Stomach (tissue), 9 donors: Measurements from ENCODE around the gene ERCC5. TPM values are rescaled to one million over a fixed set of nuclear protein-coding genes. Genes with fewer than 3 reads are reported as not detected.
A peak's percentile ranks its signal among the peaks of the same experiment; 100 is the strongest.

Experiments
- DNase-seq, 2 donors: peaks; one replicate each; pipeline versions ENCODE4 v3.0.0 to v3.0.0-alpha.2; 2013 to 2019
- H3K27ac ChIP-seq, 5 donors: fragments of 200-600 bp in 4 of 5; sonication (generic) in 4 of 5; one replicate each; pipeline ENCODE4 v1.5.1; 2013 to 2019; ENCODE audit warnings: mild to moderate bottlenecking in 1 of 5, moderate library complexity in 1 of 5
- H3K27me3 ChIP-seq, 3 donors: fragments of 200-600 bp; sonication (generic); one replicate each; pipeline ENCODE4 v1.5.1; 2017 to 2019; ENCODE audit warnings: mixed run types in 1 of 3
- H3K36me3 ChIP-seq, 4 donors: fragments of 200-600 bp; sonication (generic); 1 replicate in 3 of 4; 2 replicates in 1 of 4; pipeline ENCODE4 v1.5.1; 2016 to 2019
- H3K4me1 ChIP-seq, 4 donors: fragments of 200-600 bp; sonication (generic); one replicate each; pipeline ENCODE4 v1.5.1; 2016 to 2019
- H3K4me3 ChIP-seq, 4 donors: fragments of 200-600 bp; sonication (generic) in 3 of 4; one replicate each; pipeline ENCODE4 v1.5.1; 2016 to 2019; ENCODE audit warnings: mild to moderate bottlenecking in 1 of 4
- H3K9me3 ChIP-seq, 4 donors: fragments of 200-600 bp; sonication (generic); one replicate each; pipeline ENCODE4 v1.5.1; 2016 to 2019
- CTCF ChIP-seq, 7 experiments: fragments of 450-650 bp in 4 of 7; fragments of 200-600 bp in 3 of 7; sonication (generic) in 3 of 7; IDR thresholded peaks; one replicate each; pipeline ENCODE4 v1.5.1; 2016 to 2019; ENCODE audit warnings: antibody characterized with exemption in 7 of 7, control low read depth in 2 of 7, mild to moderate bottlenecking in 1 of 7
- EP300 ChIP-seq: sonication (generic); formaldehyde crosslinking; IDR thresholded peaks from one replicate; pipeline ENCODE4 v1.6.1; 2017; ENCODE audit warnings: antibody characterized with exemption
- POLR2A ChIP-seq, 4 donors: fragments of 450-650 bp; IDR thresholded peaks; one replicate each; pipeline ENCODE4 v1.6.1; 2016; ENCODE audit warnings: antibody characterized with exemption in 4 of 4, control low read depth in 2 of 4, mild to moderate bottlenecking in 1 of 4, moderate library complexity in 1 of 4
- POLR2AphosphoS5 ChIP-seq, 3 donors: sonication (generic); formaldehyde crosslinking; IDR thresholded peaks; one replicate each; pipeline ENCODE4 v1.6.1; 2016; ENCODE audit warnings: antibody characterized with exemption in 3 of 3
- WGBS, 5 donors: extraction: QIAGEN DNeasy Blood & Tissue Kit in 3 of 5; methylation state at CpG; one replicate each; pipeline versions ENCODE4 v1.1.5 to v1.1.7; 2013 to 2018; 5-methylcytosine and 5-hydroxymethylcytosine counted together
- intact Hi-C: fragments of 100-400 bp; cut with DNase I; formaldehyde crosslinking; loops from one replicate; pipeline ENCODE4 v1.15.1; 2023; ENCODE audit warnings: low total_unique reads
- polyA plus RNA-seq, 3 donors: library from polyadenylated mRNA; stranded (reverse); fragments of 200-250 nt; gene quantifications; one replicate each; pipeline ENCODE4 v1.2.3, GENCODE V29; 2013
- total RNA-seq, 5 donors: library from RNA; depleted of rRNA; stranded (reverse); fragments of >200 nt; gene quantifications; one replicate each; pipeline versions ENCODE4 v1.1.0 to v1.2.3, GENCODE V29; 2014 to 2016
- donor health status: healthy with polysubstance abuse.
- donor health status: Bipolar disorder and iron deficiency.
- donor health status: healthy.

The ERCC5 gene
- total and polyA plus RNA-seq, 8 donors = 36.7 to 348 (median 56.3) TPM

DNA sequence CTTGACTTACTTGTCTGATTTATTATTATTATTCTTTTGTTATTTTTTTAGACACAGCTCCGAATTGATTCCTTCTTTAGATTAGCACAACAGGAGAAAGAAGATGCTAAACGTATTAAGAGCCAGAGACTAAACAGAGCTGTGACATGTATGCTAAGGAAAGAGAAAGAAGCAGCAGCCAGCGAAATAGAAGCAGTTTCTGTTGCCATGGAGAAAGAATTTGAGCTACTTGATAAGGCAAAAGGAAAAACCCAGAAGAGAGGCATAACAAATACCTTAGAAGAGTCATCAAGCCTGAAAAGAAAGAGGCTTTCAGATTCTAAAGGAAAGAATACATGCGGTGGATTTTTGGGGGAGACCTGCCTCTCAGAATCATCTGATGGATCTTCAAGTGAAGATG is 29.4 kb downstream of the ERCC5 start:
- no peaks in the 10 kb centered on the region for H3K9me3 ChIP-seq
- H3K4me3 ChIP-seq = no peak overlapping the region
- H3K36me3 ChIP-seq = peaks cover 24 to 67% (median 61%) of the 10 kb centered on the region in 4 donors
- DNase-seq = no peak
- intact Hi-C loops = no loop called here
- no peaks in the 10 kb centered on the region for H3K27me3 ChIP-seq
- H3K27ac ChIP-seq = no peak overlapping the region
- peaks cover 0 to 32% (median 18%) of the 10 kb centered on the region in 4 donors for H3K4me1 ChIP-seq
- WGBS, 5 donors = 81 to 89% (median 86%) methylated on average over 4 of the region's 4 CpGs
- TF ChIP-seq EP300 = no peak
- no peak for TF ChIP-seq CTCF (IDR thresholded peaks at IDR 0.05)

GRCh38 chr13:102877303-102877702 is 31.5 kb downstream of the ERCC5 start:
- H3K4me3 ChIP-seq = no peak overlapping the region
- H3K36me3 ChIP-seq = peaks cover 19 to 66% (median 53%) of the 10 kb centered on the region in 4 donors
- peaks cover 0 to 14% (median 4%) of the 10 kb centered on the region in 4 donors for H3K4me1 ChIP-seq
- intact Hi-C loops = no loop called here
- no peaks in the 10 kb centered on the region for H3K9me3 ChIP-seq
- no peaks in the 10 kb centered on the region for H3K27me3 ChIP-seq
- WGBS, 5 donors = 88 to 100% (median 92%) methylated on average over 1 of the region's 1 CpG
- no peak overlapping the region for H3K27ac ChIP-seq
- TF ChIP-seq EP300 = no peak
- no peak for TF ChIP-seq POLR2A (IDR thresholded peaks at IDR 0.05)
- no peak for TF ChIP-seq CTCF (IDR thresholded peaks at IDR 0.05)
- no peak for TF ChIP-seq POLR2AphosphoS5 (IDR thresholded peaks at IDR 0.05)
- DNase-seq = no peak

GRCh38 chr13:102878481-102878880 is 32.6 kb downstream of the ERCC5 start:
- no peaks in the 10 kb centered on the region for H3K27me3 ChIP-seq
- H3K27ac ChIP-seq = no peak overlapping the region
- H3K36me3 ChIP-seq = peaks cover 16 to 60% (median 43%) of the 10 kb centered on the region in 4 donors

GRCh38 chr13:102879793-102880499 is 34.1 kb downstream of the ERCC5 start:
- H3K27me3 ChIP-seq = no peaks in the 10 kb centered on the region
- no peaks in the 10 kb centered on the region for H3K9me3 ChIP-seq
- 83 to 91% (median 84%) methylated on average over 13 of the region's 13 CpGs for WGBS, 5 donors
- no peak for TF ChIP-seq POLR2AphosphoS5 (IDR thresholded peaks at IDR 0.05)
- TF ChIP-seq CTCF (IDR thresholded peaks at IDR 0.05) = no peak
- TF ChIP-seq EP300 = no peak
- no peak for TF ChIP-seq POLR2A (IDR thresholded peaks at IDR 0.05)
- no peak overlapping the region for H3K4me3 ChIP-seq
- no peaks in the 10 kb centered on the region for H3K4me1 ChIP-seq
- intact Hi-C loops = no loop called here
- no peak for DNase-seq
- H3K27ac ChIP-seq = no peak overlapping the region
- peaks cover 13 to 48% (median 29%) of the 10 kb centered on the region in 4 donors for H3K36me3 ChIP-seq

More at GRCh38 chr13:102878481-102878880, 32.6 kb downstream of the ERCC5 start:
- WGBS, 5 donors = 66 to 88% (median 80%) methylated on average over 5 of the region's 5 CpGs
- H3K9me3 ChIP-seq = no peaks in the 10 kb centered on the region
- TF ChIP-seq POLR2A (IDR thresholded peaks at IDR 0.05) (no peak), POLR2AphosphoS5 (IDR thresholded peaks at IDR 0.05) (no peak), EP300 (no peak), CTCF (IDR thresholded peaks at IDR 0.05) (no peak)
- peaks cover 0 to 3% (median 0%) of the 10 kb centered on the region in 4 donors for H3K4me1 ChIP-seq
- no peak overlapping the region for H3K4me3 ChIP-seq
- intact Hi-C loops = no loop called here
- DNase-seq = peak in 1 of 2 donors; percentile 30
